PC-3 (cell line): Measurements from ENCODE around the gene STK11IP. TPM values are rescaled to one million over a fixed set of nuclear protein-coding genes. Genes with fewer than 3 reads are reported as not detected.

Experiments
- ATAC-seq: fragments of 200-7000 bp; cut with Tn5 transposase; 2 replicates; pipeline ENCODE4 v1.9.1; 2020; ENCODE audit warnings: mild to moderate bottlenecking, moderate library complexity
- BruUV-seq: library from RNA; stranded (reverse); fragments of 400-500 nt; replicated peaks from 2 replicates; lab custom pipeline; 2021; lab: Mats Ljungman, UMichigan
- CTCF ChIA-PET: fragments of 300-600 bp; sonication (Branson Sonifier 250); formaldehyde crosslinking; loops from one replicate; lab custom pipeline; 2022; ENCODE audit warnings: antibody characterized with exemption; lab: Charles Lee
- POLR2A ChIA-PET: fragments of 300-600 bp; sonication (Branson Sonifier 250); formaldehyde crosslinking; loops from one replicate; lab custom pipeline; 2022; ENCODE audit warnings: antibody characterized with exemption; ENCODE audit not compliant: unreplicated experiment; lab: Charles Lee
- DNase-seq: peaks from one replicate; pipeline ENCODE4 v3.0.0-alpha.2; 2015
- H2AFZ ChIP-seq: fragments of 300-600 bp; sonication (generic); 2 replicates; pipeline ENCODE4 v1.6.0; 2016; ENCODE audit warnings: antibody characterized with exemption, low read length
- H3F3A ChIP-seq: fragments of 300-600 bp; sonication (generic); one replicate; pipeline ENCODE4 v1.6.0; 2017; ENCODE audit warnings: antibody characterized with exemption, low read length, control low read depth, mild to moderate bottlenecking; ENCODE audit not compliant: unreplicated experiment
- H3K27ac ChIP-seq: fragments of 300-600 bp; sonication (generic); 2 replicates; pipeline ENCODE4 v1.5.1; 2016; ENCODE audit warnings: mild to moderate bottlenecking, low read length
- H3K27me3 ChIP-seq: fragments of 300-600 bp; sonication (generic); 2 replicates; pipeline ENCODE4 v1.6.1; 2016; ENCODE audit warnings: low read length, mixed read lengths
- H3K36me3 ChIP-seq: fragments of 300-600 bp; sonication (generic); 2 replicates; pipeline ENCODE4 v1.6.1; 2016; ENCODE audit warnings: low read depth, mixed run types, low read length, mixed read lengths
- H3K4me1 ChIP-seq: fragments of 300-600 bp; sonication (generic); 2 replicates; pipeline ENCODE4 v1.5.1; 2016; ENCODE audit warnings: low read length; ENCODE audit not compliant: insufficient read depth
- H3K4me2 ChIP-seq: fragments of 300-600 bp; sonication (generic); 2 replicates; pipeline ENCODE4 v1.6.0; 2016; ENCODE audit warnings: low read length
- H3K4me3 ChIP-seq: fragments of 300-600 bp; sonication (generic); 2 replicates; pipeline ENCODE4 v1.5.1; 2016; ENCODE audit warnings: mild to moderate bottlenecking, low read length, mixed read lengths
- H3K79me2 ChIP-seq: fragments of 300-600 bp; sonication (generic); 2 replicates; pipeline ENCODE4 v1.6.1; 2017; ENCODE audit warnings: low read length, mixed read lengths
- H3K9ac ChIP-seq: fragments of 300-600 bp; sonication (generic); 2 replicates; pipeline ENCODE4 v1.6.0; 2016; ENCODE audit warnings: mild to moderate bottlenecking, low read length
- H3K9me2 ChIP-seq: fragments of 300-600 bp; sonication (generic); replicated peaks from 2 replicates; pipeline ENCODE4 v1.6.1; 2016; ENCODE audit warnings: mixed run types, low read length, mixed read lengths
- H3K9me3 ChIP-seq: fragments of 300-600 bp; sonication (generic); 2 replicates; pipeline ENCODE4 v1.6.1; 2016; ENCODE audit warnings: low read length, mixed read lengths
- H4K20me1 ChIP-seq: fragments of 300-600 bp; sonication (generic); 2 replicates; pipeline ENCODE4 v1.6.1; 2016; ENCODE audit warnings: low read length, mixed read lengths
- EZH2 ChIP-seq: fragments of 300-600 bp; sonication (generic); IDR thresholded peaks from one replicate; pipeline ENCODE4 v1.6.1; 2017; ENCODE audit warnings: antibody characterized with exemption, mild to moderate bottlenecking, low read length; ENCODE audit not compliant: unreplicated experiment
- EZH2phosphoT487 ChIP-seq: fragments of 300-600 bp; sonication (generic); IDR thresholded peaks from 2 replicates; pipeline ENCODE4 v1.6.1; 2018; ENCODE audit warnings: mild to moderate bottlenecking, antibody characterized with exemption, low read length, borderline replicate concordance
- intact Hi-C: fragments of 100-400 bp; cut with micrococcal nuclease; formaldehyde crosslinking; loops from 2 replicates; pipeline ENCODE4 v1.9.0; 2023
- total RNA-seq: library from RNA; depleted of rRNA; stranded (reverse); fragments of >200 nt; gene quantifications from 2 replicates; pipeline ENCODE4 v1.2.3, GENCODE V29; 2014
- TF ChIP-seq, protein P1 (sequence below): fragments of 300-600 bp; sonication (generic); conservative IDR thresholded peaks from 2 replicates; pipeline ENCODE4 v1.5.1; 2017; ENCODE audit warnings: antibody characterized with exemption, low read depth, mild to moderate bottlenecking, low read length

Gene STK11IP
- total RNA-seq, 1 experiment from 2014 or later, result 17.7 TPM

DNA sequence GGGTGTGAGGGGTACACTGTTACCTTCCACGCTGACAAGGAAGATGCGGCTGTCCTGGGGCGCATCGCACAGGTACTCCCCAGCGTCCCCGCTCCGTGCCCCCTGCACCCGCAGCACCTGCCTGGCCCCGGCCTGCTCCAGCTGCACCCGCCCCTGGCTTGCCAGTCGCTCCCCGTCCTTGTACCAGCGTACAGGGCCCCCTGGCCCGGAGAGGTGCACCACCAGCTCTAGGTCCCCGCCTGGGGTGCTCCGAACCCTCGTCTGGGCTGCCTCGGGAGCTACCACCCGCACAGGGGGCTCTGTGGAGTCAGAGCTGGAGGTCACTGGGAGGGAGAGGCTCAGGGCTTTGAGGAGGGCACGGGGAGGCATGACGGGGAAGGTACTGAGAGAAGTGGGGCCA is 40.3 kb upstream of the STK11IP start:
- no TSS peak for BruUV-seq
- ATAC-seq, result no peak
- Histone ChIP-seq H3K4me2 (no peak overlapping the region), H3K9me2 (no peaks in the 10 kb centered on the region), H2AFZ (no peak overlapping the region), H3K4me1 (peaks cover 4% of the 10 kb centered on the region; the same call in 1 of the 2 replicates), H3K79me2 (no peaks in the 10 kb centered on the region), H4K20me1 (no peaks in the 10 kb centered on the region), H3K9ac (no peak overlapping the region), H3K9me3 (no peaks in the 10 kb centered on the region), H3F3A (no peaks in the 10 kb centered on the region), H3K27me3 (no peaks in the 10 kb centered on the region), H3K4me3 (no peak overlapping the region), H3K36me3 (no peaks in the 10 kb centered on the region), H3K27ac (no peak overlapping the region)
- TF ChIP-seq EZH2 (no peak), EZH2phosphoT487 (no peak)
- TF ChIP-seq, protein P1, sequence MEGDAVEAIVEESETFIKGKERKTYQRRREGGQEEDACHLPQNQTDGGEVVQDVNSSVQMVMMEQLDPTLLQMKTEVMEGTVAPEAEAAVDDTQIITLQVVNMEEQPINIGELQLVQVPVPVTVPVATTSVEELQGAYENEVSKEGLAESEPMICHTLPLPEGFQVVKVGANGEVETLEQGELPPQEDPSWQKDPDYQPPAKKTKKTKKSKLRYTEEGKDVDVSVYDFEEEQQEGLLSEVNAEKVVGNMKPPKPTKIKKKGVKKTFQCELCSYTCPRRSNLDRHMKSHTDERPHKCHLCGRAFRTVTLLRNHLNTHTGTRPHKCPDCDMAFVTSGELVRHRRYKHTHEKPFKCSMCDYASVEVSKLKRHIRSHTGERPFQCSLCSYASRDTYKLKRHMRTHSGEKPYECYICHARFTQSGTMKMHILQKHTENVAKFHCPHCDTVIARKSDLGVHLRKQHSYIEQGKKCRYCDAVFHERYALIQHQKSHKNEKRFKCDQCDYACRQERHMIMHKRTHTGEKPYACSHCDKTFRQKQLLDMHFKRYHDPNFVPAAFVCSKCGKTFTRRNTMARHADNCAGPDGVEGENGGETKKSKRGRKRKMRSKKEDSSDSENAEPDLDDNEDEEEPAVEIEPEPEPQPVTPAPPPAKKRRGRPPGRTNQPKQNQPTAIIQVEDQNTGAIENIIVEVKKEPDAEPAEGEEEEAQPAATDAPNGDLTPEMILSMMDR, result no peak
- no peak for DNase-seq
- CTCF ChIA-PET, result no interaction called here
- intact Hi-C loops, result no loop called here
- POLR2A ChIA-PET, result interaction anchor here (0.5 kb wide), 1 partner anchor 49 kb away, joined by 3 read pairs; no protein-coding TSS in a partner anchor

DNA sequence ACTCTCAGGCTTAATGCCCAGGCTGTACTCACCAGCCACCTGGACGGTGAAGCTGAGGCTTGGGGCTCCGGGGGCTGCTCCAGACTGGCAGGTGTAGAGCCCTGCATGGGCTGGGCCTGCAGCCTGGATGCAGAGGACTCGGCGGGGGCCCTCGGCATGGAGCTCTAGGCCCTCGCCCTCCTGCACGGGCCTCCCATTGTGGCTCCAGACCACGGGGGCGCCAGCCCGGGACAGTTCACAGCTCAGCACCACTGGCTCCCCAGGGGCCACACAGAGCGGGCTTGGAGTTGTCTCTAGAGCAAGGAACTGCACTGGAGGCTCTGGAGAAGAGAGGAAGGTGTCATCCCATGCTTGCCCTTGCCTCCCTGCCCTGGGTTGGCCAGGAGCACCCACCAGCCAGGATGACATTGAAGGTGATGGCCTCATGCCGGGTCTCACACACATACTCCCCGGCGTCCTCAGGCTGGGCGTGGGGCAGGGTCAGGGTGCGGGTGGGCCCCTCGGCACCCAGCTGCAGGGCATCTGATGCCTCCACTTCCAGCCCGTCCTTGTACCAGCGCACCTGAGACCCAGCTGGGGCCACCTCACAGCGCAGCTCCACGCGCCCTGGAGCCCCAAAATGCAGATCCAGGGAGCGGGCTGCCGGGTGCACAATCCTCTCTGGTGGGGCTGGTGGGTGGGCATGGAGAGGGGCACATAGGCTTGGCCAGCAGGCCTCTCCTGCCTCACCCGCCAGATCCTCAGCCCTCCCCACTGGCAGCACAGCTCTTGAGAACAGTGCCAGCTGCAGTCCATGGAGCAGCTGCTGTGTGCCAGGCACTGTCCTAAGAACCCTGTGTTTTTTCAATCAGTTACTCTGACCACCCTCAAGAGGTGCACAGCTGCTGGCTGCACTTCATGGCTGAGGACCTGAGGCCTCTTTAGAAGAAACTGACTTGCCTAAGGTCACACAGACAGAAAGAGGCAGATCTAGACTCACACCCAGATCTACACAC is 39.6 kb upstream of the STK11IP start:
- Histone ChIP-seq H3K4me1 (peaks cover under 1% of the 10 kb centered on the region; the same call in 1 of the 2 replicates), H3K27ac (no peak overlapping the region), H3K79me2 (no peaks in the 10 kb centered on the region), H3K9me2 (no peaks in the 10 kb centered on the region), H2AFZ (no peak overlapping the region), H3K4me2 (no peak overlapping the region), H4K20me1 (no peaks in the 10 kb centered on the region), H3K9ac (no peak overlapping the region), H3K9me3 (no peaks in the 10 kb centered on the region), H3K4me3 (no peak overlapping the region), H3K36me3 (no peaks in the 10 kb centered on the region; the same call in 1 of the 2 replicates), H3F3A (no peaks in the 10 kb centered on the region), H3K27me3 (no peaks in the 10 kb centered on the region)
- DNase-seq (no peak), ATAC-seq (no peak)
- BruUV-seq, result no TSS peak
- ChIA-PET POLR2A (interaction anchor here (0.5 kb wide), 1 partner anchor 170 kb away, joined by 4 read pairs; the partner anchor contains the start of gene DNPEP), CTCF (no interaction called here)
- intact Hi-C loops, result no loop called here
- TF ChIP-seq, protein P1, result no peak
- TF ChIP-seq EZH2 (no peak), EZH2phosphoT487 (no peak)
